Keratinocyte (primary cell): ENCODE data around the gene MAPK13. TPM values are rescaled to one million over a fixed set of nuclear protein-coding genes. Genes with fewer than 3 reads are reported as not detected.

Experiments used
- DNase-seq: peaks from one replicate; pipeline ENCODE4 v3.0.0-alpha.2; 2011; ENCODE audit warnings: low read depth, missing footprints, low spot score
- FAIRE-seq: peaks from 2 replicates; lab custom pipeline; 2011; peaks lifted over from hg19 to GRCh38; lab: Jason Lieb, UNC
- H2AFZ ChIP-seq: 2 replicates; pipeline ENCODE4 v1.6.0; 2012; ENCODE audit warnings: low read length, control low read depth, inconsistent platforms; ENCODE audit not compliant: control insufficient read depth
- H3K27ac ChIP-seq: 2 replicates; pipeline ENCODE4 v1.5.1; 2011; ENCODE audit warnings: low read length; ENCODE audit not compliant: control insufficient read depth, insufficient read depth
- H3K27me3 ChIP-seq: 3 replicates; pipeline ENCODE4 v1.6.0; 2011; ENCODE audit warnings: low read length; ENCODE audit not compliant: control insufficient read depth, insufficient read depth; ENCODE audit errors: extremely low read depth
- H3K36me3 ChIP-seq, 2 experiments: 2 replicates in 1 of 2; 3 replicates in 1 of 2; pipeline ENCODE4 v1.5.1; 2011; ENCODE audit warnings: low read length in 2 of 2, mild to moderate bottlenecking in 1 of 2; ENCODE audit not compliant: control insufficient read depth in 2 of 2, insufficient read depth in 2 of 2; ENCODE audit errors: extremely low read depth in 1 of 2
- H3K4me1 ChIP-seq: 3 replicates; pipeline ENCODE4 v1.5.1; 2011; ENCODE audit warnings: low read length; ENCODE audit not compliant: control insufficient read depth, insufficient read depth; ENCODE audit errors: extremely low read depth
- H3K4me2 ChIP-seq: 3 replicates; pipeline ENCODE4 v1.6.0; 2011; ENCODE audit warnings: low read depth, low read length; ENCODE audit not compliant: control insufficient read depth, insufficient read depth; ENCODE audit errors: extremely low read depth
- H3K4me3 ChIP-seq, 3 experiments: fragments of 200-600 bp in 1 of 3; sonication (generic) in 1 of 3; 2 replicates in 2 of 3; 3 replicates in 1 of 3; pipeline ENCODE4 v1.5.1; 2011 to 2016; ENCODE audit warnings: low read length in 3 of 3, mild to moderate bottlenecking in 3 of 3, control low read depth in 2 of 3, inconsistent platforms in 1 of 3, low read depth in 1 of 3, mixed read lengths in 1 of 3, mixed run types in 1 of 3, moderate library complexity in 1 of 3; ENCODE audit not compliant: control insufficient read depth in 2 of 3, insufficient read depth in 2 of 3; ENCODE audit errors: extremely low read depth in 1 of 3
- H3K79me2 ChIP-seq: 2 replicates; pipeline ENCODE4 v1.6.0; 2012; ENCODE audit warnings: low read length; ENCODE audit not compliant: control insufficient read depth, insufficient read depth
- H3K9ac ChIP-seq: 3 replicates; pipeline ENCODE4 v1.6.0; 2011; ENCODE audit warnings: low read length; ENCODE audit not compliant: control insufficient read depth, insufficient read depth; ENCODE audit errors: extremely low read depth
- H3K9me1 ChIP-seq: 3 replicates; pipeline ENCODE4 v1.6.0; 2011; ENCODE audit warnings: low read length; ENCODE audit not compliant: control insufficient read depth, insufficient read depth; ENCODE audit errors: extremely low read depth
- H3K9me3 ChIP-seq: 2 replicates; pipeline ENCODE4 v1.5.1; 2012; ENCODE audit warnings: low read depth, low read length; ENCODE audit not compliant: control insufficient read depth
- H4K20me1 ChIP-seq: 3 replicates; pipeline ENCODE4 v1.6.0; 2011; ENCODE audit warnings: low read length; ENCODE audit not compliant: control insufficient read depth, insufficient read depth; ENCODE audit errors: extremely low read depth
- CTCF ChIP-seq, 3 experiments: IDR thresholded peaks in 1 of 3; conservative IDR thresholded peaks in 1 of 3; optimal IDR thresholded peaks in 1 of 3; 2 replicates in 2 of 3; 3 replicates in 1 of 3; pipeline versions ENCODE3 to v1.5.1; 2011; ENCODE audit warnings: low read length in 3 of 3, mild to moderate bottlenecking in 3 of 3, moderate library complexity in 2 of 3, control low read depth in 1 of 3, inconsistent platforms in 1 of 3; ENCODE audit not compliant: insufficient read depth in 2 of 3; ENCODE audit errors: extremely low read depth in 1 of 3
- EZH2 ChIP-seq: IDR thresholded peaks from one replicate; pipeline ENCODE4 v1.6.1; 2012; ENCODE audit warnings: inconsistent platforms, mild to moderate bottlenecking, low read length, moderate library complexity
- dilution Hi-C: fragments of 300-500 bp; cut with MboI; formaldehyde crosslinking; loops from one replicate; pipeline ENCODE4 v1.7.0; 2020; ENCODE audit warnings: low sequenced_read_pairs; ENCODE audit not compliant: extremely low pct_ligation_motif_present
- polyA plus RNA-seq, 5 experiments: library from polyadenylated mRNA; depleted of rRNA in 3 of 5; stranded (reverse) in 3 of 5; stranded (forward) in 1 of 5; unstranded in 1 of 5; fragments of >200 nt; gene quantifications; 1 replicate in 1 of 5; 2 replicates in 3 of 5; 3 replicates in 1 of 5; pipeline versions ENCODE4 v1.2.1 to v1.2.3, GENCODE V29; 2011 to 2012; ENCODE audit warnings: missing spikeins in 2 of 5, low read depth in 1 of 5, low replicate concordance in 1 of 5

The MAPK13 gene
- polyA plus RNA-seq, 1 donor (not counting 4 experiments of a cell fraction or from before 2014, with no cell fraction given) = 19.3 TPM

- Histone ChIP-seq H3K4me2 (no peak overlapping the region), H3K9ac (no peak overlapping the region), H2AFZ (no peak overlapping the region), H3K36me3 (peaks cover 18 to 19% of the 10 kb centered on the region in 2 experiments), H4K20me1 (no peaks in the 10 kb centered on the region), H3K27ac (no peak overlapping the region), H3K9me1 (no peaks in the 10 kb centered on the region), H3K79me2 (no peaks in the 10 kb centered on the region), H3K4me3 (no peak overlapping the region), H3K4me1 (peaks cover 5% of the 10 kb centered on the region), H3K27me3 (no peaks in the 10 kb centered on the region), H3K9me3 (no peaks in the 10 kb centered on the region)
- FAIRE-seq = no peak
- DNase-seq = no peak
- dilution Hi-C loops = no loop called here
- TF ChIP-seq EZH2 (no peak), CTCF (optimal IDR thresholded peaks at IDR 0.05 in 1 of 3, IDR thresholded peaks at IDR 0.05 in 1 of 3, conservative IDR thresholded peaks at IDR 0.05 in 1 of 3; ENCODE audit: extremely low read depth in 1 of 3, insufficient read depth in 2 of 3, low read length in 3 of 3) (no peak)
Observed at GRCh38 chr6:36098920-36099647, 31.2 kb upstream of the MAPK13 start.

GRCh38 chr6:36099869-36100483 is 30.3 kb upstream of the MAPK13 start:
- TF ChIP-seq EZH2 (no peak), CTCF (optimal IDR thresholded peaks at IDR 0.05 in 1 of 3, IDR thresholded peaks at IDR 0.05 in 1 of 3, conservative IDR thresholded peaks at IDR 0.05 in 1 of 3; ENCODE audit: extremely low read depth in 1 of 3, insufficient read depth in 2 of 3, low read length in 3 of 3) (no peak)
- FAIRE-seq (no peak), DNase-seq (no peak)
- Histone ChIP-seq H4K20me1 (no peaks in the 10 kb centered on the region), H3K4me3 (no peak overlapping the region), H3K9ac (no peak overlapping the region), H3K9me3 (no peaks in the 10 kb centered on the region), H3K36me3 (peaks cover 18 to 21% of the 10 kb centered on the region in 2 experiments), H3K9me1 (no peaks in the 10 kb centered on the region), H2AFZ (no peak overlapping the region), H3K4me2 (no peak overlapping the region), H3K27me3 (no peaks in the 10 kb centered on the region), H3K4me1 (peaks cover 1% of the 10 kb centered on the region), H3K79me2 (no peaks in the 10 kb centered on the region), H3K27ac (no peak overlapping the region)
- dilution Hi-C loops = no loop called here
